Measurements from ENCODE around the gene SLC35B2. TPM values are rescaled to one million over a fixed set of nuclear protein-coding genes. Genes with fewer than 3 reads are reported as not detected.

Gene SLC35B2
- total and polyA plus RNA-seq, 10 of the 15 experiments (the other 5 are each of a cell fraction or from before 2014, with no cell fraction given): 11.3 to 45.4 (median 33.8) TPM

- no peak for TF ChIP-seq ZNF592 (IDR thresholded peaks at IDR 0.05)
- TF ChIP-seq PKNOX1 (IDR thresholded peaks at IDR 0.05): no peak
- no peak for TF ChIP-seq GATAD2B (conservative IDR thresholded peaks at IDR 0.05; ENCODE audit: low read depth)
- no peak for TF ChIP-seq KAT2A (conservative IDR thresholded peaks at IDR 0.05; ENCODE audit: control insufficient read depth, low read depth, low read length)
- TF ChIP-seq RAD51 (IDR thresholded peaks at IDR 0.05): no peak
- TF ChIP-seq BACH1 (IDR thresholded peaks at IDR 0.05; ENCODE audit: borderline replicate concordance): no peak
- TF ChIP-seq CREB1 (IDR thresholded peaks at IDR 0.05; ENCODE audit: low read depth): no peak
These were observed 18.5 kb downstream of the SLC35B2 start (continued) for GRCh38 chr6:44238687-44239350.

Data from GM12878 (cell line).